Fibroblast of skin of scalp (primary cell): ENCODE measurements around the gene LYRM2.
A peak's percentile ranks its signal among the peaks of the same experiment; 100 is the strongest.

Experiments
- DNase-seq: peaks from one replicate; pipeline ENCODE4 v3.0.0-alpha.2; 2013

Gene LYRM2

DNA sequence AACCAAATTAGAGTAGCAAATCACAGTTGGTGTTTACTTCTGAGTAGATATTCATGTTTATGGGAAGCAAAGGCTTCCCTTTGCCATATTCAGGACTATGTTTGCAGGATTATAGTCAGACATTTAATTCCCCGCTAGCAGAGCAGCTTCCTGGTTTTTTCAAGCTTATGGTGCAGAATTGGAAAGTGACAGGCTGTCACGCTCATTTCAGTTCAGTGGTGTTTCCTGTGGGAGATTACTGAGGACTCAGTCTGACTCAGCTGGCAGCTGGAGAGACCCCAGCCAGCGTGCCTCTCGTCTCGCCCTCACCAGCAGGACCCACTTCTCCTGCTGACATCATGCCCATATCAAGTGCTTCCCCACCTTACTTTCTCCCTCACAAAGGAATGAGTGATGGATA, 85.1 kb downstream of the LYRM2 start:
- no peak for DNase-seq

DNA sequence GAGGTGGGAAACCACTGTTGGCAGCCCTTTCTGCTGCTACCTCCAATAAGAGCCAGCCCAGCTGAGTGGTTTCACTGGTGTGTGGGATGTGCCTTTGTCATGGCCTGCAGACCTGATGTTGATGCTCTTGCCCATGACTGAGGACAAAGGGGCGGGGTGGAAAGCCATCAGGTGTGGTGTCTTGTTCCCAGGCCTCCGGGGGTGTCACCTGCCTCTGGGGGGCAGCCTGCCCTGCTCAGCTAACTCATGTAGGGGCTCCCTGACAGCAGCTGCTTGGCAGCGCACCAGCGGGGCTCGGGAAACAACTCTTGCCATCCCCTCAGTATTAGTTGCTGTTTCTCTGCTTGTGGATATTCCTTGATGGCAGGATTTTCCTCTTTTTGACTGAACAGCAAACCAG, 91.3 kb downstream of the LYRM2 start:
- no peak for DNase-seq

DNA sequence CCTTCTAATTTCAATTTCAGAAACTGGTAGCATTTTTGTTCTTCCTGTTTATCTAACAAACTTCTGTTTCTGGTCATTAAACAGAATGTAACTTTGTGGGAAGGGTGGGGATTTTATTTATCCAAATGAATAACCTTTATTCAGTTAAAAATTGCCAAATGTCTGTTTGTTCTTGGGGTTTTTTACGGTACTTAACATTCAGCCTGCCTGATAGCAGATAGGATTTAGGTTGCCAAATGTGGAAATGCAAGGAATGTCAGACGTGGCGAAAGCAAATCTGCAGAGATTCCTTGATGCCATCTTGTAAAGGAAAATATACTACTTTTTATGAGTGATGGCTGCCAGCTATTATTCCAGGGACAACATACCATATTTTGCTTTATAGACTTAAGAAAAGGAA, 95.7 kb downstream of the LYRM2 start:
- no peak for DNase-seq

DNA sequence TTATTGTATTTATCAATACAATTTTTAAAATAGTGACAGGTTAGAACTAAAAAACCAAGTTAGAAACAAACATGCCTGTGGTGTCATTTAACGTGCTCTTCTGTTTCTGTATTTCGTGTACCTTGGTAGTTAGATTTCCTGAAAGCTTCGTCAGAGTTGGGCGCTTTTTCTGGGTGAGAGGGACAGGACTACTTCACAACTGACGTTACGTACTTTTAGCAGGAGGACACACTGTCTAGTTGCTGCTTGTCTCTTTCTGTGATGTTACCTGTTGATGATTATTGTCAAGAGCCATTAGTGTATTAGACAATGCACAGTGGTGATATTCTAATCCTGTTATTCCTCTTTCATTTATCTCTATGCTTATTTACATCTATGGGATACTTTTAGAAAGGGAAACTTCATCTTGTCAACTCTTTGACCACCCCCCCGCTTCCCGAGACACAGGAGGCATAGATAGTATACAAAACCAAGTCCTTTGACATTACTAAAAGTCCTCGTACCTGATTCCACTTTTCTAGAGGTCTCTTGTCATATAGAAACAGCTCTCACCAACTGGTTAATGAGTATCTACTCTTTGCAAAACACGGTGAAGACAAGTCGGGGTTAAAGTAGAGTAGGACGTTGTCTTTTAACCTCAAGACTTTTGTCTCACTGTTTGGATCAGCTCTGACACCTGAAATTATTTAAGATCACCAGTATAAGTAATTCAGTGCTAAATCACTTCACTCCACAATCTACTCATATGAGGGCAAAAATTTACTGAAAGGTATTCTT, 96.3 kb downstream of the LYRM2 start:
- DNase-seq: no peak

DNA sequence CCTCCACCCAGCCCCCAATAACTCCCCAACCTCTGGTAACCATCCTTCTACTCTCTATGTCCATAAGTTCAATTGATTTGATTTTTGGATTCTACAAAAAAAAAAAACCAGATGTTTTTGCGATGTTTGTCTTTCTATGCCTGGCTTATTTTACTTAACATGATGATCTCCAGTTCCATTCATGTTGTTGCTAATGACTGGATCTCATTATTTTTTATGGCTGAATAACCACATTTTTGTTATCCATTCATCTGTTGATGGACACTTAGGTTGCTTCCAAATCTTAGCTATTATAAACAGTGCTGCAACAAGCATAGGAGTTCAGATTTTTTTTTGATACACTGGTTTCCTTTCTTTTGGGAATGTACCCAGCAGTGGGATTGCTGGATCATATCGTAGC, 98.8 kb downstream of the LYRM2 start:
- DNase-seq: no peak

DNA sequence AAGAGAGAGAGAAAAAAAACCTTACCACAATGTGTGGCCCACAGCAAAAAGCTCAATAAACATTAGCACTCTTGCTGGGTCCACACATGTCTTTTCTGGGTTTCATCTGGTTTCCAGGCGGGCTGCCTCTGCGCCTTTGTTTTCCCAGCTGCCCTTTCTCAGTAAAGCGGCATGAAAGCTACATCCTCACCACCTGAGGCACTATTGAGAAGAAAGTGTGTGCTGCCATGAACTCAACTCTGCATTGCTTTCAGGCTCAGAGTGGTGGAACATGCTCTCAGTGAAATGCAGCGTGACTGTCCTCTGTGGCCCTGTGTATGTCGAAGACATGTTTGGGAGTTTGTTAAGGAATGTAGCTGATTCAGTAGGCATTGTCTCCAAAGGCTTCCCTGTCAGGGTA, 102.3 kb downstream of the LYRM2 start:
- DNase-seq: peak; percentile 9

DNA sequence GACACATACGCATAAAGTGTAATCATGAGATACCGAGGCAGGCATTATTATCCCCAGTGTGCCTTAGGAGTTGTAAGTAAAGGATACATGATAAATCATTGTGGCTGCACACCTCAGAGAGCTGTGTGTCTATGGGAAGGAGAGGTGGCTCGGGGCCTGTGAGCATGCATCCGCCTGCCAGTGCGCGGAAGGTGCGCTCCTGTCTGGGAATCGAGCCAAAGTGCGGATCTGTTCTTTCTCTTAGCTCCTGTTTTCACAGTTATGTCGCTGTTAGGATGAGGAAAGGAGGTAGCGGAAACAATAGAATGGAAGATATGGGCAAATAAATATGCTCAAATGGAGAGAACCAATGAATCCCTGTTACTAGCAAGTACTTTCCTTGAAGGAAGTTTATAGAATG, 107.6 kb downstream of the LYRM2 start:
- no peak for DNase-seq

DNA sequence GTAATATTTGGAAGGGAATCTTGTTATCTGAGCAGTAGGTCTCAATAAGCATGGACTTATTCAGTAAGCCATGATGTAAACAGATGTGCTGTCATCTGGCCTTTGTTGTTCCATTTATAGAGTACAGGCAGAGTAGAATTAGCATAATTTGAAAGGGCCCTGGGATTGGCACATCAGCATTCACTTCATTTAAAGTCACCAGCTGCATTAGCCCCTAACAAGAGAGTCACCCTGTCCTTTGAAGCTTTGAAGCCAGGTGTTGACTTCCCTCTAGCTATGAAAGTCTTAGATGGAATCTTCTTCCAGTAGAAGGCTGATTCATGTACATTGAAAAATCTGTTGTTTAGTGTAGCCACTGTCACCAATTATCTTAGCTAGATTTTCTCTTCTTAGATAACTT, 109.7 kb downstream of the LYRM2 start:
- DNase-seq: no peak

DNA sequence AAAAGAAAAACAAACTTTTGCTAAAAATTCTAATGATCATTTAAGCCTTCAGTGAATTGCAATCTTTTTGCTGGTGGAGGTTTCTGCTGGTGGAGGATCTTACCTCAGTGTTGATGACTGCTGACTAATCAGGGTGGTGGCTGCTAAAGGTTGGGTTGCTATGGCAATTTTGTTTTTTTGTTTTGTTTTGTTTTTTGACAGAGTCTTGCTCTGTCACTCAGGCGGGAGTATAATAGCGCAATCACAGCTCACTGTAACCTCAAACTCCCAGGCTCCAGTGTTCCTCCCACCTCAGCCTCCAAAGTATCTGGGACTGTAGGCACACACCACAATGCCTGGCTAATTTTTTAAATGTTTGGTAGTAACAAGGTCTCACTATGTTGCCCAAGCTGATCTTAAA, 110.9 kb downstream of the LYRM2 start:
- no peak for DNase-seq

DNA sequence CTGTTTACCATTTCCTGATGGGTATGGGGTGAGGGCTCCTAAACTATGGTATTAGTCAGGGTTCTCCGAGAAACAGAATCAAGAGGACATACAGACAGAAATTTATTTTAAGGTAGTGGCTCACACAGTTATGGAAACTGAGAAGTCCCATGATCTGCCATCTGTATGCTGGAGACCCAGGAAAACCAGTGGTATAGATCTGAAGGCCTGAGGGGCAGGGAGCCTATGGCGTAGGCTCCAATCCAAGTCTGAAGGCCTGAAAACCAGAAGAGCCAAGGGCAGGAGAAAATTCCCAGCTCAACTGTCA, 112.0 kb downstream of the LYRM2 start:
- no peak for DNase-seq

DNA sequence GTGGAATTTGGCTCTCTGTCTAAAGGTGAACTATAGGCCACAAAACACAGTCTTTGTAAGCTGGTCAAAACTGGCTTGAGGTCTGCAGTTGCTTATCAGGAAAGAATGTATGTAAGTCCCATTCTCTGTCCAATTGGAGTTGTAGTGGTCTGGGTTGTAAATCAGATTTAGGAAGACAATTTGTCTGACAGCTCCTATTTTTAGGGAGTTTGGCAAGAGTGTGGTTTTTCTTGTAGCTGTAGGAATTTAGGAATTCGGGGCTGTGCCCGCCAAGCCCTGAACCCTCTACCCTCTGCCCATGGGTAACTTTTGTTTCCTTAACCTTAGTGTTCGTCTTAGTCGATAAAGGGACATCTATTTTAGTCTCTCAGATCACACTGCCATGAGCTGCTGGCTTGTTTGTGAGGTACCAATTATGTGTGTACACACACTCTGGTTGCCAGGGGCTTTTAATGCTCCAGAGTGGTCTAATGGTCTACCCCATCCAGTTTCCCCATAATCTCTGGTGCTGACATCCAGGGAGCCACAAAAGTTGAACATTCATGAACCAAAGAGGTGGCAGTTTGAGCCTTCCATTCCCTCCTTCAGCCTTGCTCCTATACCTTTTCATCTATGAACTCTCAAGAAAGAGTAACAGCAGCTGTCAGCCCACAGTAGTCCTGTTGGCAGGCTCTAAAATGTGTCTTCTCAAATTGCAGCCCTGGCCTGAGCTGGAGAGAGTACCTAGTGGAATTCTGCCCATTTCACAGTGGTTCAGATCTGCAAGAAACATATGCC, 112.6 kb downstream of the LYRM2 start:
- no peak for DNase-seq

DNA sequence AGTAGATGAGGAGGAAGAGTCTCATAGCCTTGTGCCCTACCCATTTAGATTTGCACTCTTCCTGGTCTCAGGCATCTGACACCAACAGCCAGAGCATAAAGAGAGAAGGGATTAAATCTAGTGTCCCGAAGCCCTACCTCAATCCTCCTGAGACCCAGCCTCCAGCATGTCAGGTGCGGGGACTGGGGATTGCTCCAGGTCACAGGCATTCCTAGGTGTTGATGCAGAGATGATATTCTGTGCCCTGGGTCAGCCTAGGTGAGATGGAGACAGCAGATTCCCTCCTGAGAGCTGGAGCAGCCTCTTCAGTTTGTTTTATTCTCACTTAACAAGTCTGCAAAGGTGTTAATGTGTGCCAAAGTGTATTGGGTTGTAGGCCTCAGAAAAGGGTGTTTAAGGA, 115.8 kb downstream of the LYRM2 start:
- DNase-seq: no peak

DNA sequence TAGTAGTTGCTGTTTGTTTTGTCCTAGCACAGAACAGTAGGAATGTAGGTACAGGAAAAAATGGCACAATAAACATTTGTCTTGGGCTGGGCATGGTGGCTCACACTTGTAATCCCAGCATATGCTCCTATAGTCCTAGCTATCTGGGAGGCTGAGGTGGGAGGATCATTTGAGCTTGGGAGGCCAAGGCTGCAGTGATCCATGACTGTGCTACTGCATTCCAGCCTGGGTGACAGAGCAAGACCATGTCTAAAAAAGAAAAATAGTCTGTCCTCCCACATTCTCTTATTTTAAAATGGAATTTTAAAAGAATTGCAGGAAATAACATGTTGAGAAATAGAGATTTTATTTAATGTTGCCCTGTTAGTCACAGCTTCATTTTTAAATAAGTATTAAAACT, 117.8 kb downstream of the LYRM2 start:
- no peak for DNase-seq

DNA sequence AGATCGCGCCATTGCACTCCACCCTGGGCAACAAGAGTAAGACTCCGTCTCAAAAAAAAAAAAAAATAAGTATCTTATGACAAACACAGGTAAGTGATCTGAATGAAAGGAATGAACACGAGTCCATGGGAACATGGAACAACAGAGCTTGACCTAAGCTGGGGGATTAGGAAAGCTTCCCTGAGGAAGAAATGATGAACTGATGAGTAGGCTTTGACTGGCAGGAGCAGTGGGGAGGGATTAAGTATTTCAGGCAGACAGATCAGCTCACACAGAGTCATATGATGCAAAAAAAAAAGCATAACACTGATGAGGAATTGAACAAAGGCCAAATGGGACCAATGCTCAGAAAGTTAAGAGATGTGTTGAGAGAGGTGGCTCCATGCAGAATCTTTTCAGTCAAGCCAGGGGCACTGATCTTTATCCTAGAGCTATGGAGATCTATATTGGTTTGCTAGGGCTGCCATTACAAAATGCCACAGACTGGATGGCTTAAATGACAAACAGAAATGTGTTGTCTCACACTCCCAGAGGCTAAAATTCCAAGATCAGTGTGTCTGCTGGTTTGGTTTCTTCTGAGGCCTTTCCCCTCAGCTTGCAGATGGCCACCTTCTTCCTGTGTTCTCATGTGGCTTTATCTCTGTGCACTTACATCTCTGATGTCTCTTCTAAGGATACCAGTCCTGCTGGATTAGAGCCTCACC, 120.0 kb downstream of the LYRM2 start:
- DNase-seq: no peak
